ENCODE measurements around the gene HS6ST3. TPM values are rescaled to one million over a fixed set of nuclear protein-coding genes. Genes with fewer than 3 reads are reported as not detected.

HS6ST3 gene
- total and polyA plus RNA-seq, 9 of the 15 experiments (the other 6 are each of a cell fraction or from before 2014, with no cell fraction given): not detected

- H3K9me1 ChIP-seq (ENCODE audit: control insufficient read depth, insufficient read depth, low read length): no peaks in the 10 kb centered on the region
- no peak for ATAC-seq
- no peaks in the 10 kb centered on the region for H3K27me3 ChIP-seq (ENCODE audit: control insufficient read depth in 2 of 2, insufficient read depth in 2 of 2, low read length in 2 of 2)
- H3K4me2 ChIP-seq (ENCODE audit: insufficient read depth, low read length): no peak overlapping the region
- H3K27ac ChIP-seq (ENCODE audit: extremely low read depth, low read depth, low read length): no peak overlapping the region
- H3K36me3 ChIP-seq (ENCODE audit: control insufficient read depth, insufficient read depth, low read length): no peaks in the 10 kb centered on the region
- ChIA-PET CTCF (ENCODE audit: low intra/inter-chr PET ratio) (no interaction called here), POLR2A (no interaction called here)
- no peaks in the 10 kb centered on the region for H4K20me1 ChIP-seq (replicated peaks; ENCODE audit: control insufficient read depth, insufficient read depth, low read length)
- H2AFZ ChIP-seq (ENCODE audit: low read depth, low read length): no peak overlapping the region
- DNase-seq (ENCODE audit: extremely low read depth in 1 of 4, low spot score in 3 of 4): no peak
- H3K4me3 ChIP-seq: no peak overlapping the region
- in situ Hi-C loops (cut with MboI) (no loop called here), intact Hi-C loops (cut with micrococcal nuclease) (no loop called here)
- TF ChIP-seq HEY1 (CRISPR knock-in tag; IDR thresholded peaks at IDR 0.05; ENCODE audit: borderline replicate concordance): no peak
- TF ChIP-seq, protein P1, sequence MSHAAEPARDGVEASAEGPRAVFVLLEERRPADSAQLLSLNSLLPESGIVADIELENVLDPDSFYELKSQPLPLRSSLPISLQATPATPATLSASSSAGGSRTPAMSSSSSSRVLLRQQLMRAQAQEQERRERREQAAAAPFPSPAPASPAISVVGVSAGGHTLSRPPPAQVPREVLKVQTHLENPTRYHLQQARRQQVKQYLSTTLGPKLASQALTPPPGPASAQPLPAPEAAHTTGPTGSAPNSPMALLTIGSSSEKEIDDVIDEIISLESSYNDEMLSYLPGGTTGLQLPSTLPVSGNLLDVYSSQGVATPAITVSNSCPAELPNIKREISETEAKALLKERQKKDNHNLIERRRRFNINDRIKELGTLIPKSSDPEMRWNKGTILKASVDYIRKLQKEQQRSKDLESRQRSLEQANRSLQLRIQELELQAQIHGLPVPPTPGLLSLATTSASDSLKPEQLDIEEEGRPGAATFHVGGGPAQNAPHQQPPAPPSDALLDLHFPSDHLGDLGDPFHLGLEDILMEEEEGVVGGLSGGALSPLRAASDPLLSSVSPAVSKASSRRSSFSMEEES (CRISPR knock-in tag; IDR thresholded peaks at IDR 0.05): no peak
- no peak for TF ChIP-seq HOXB6 (CRISPR knock-in tag; IDR thresholded peaks at IDR 0.05; ENCODE audit: borderline replicate concordance)
- no peak for TF ChIP-seq TEAD4 (IDR thresholded peaks at IDR 0.05; ENCODE audit: low read length)
- TF ChIP-seq TEAD4 (CRISPR knock-in tag; IDR thresholded peaks at IDR 0.05; ENCODE audit: borderline replicate concordance): no peak
- TF ChIP-seq, protein P2, sequence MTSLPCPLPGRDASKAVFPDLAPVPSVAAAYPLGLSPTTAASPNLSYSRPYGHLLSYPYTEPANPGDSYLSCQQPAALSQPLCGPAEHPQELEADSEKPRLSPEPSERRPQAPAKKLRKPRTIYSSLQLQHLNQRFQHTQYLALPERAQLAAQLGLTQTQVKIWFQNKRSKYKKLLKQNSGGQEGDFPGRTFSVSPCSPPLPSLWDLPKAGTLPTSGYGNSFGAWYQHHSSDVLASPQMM (CRISPR knock-in tag; IDR thresholded peaks at IDR 0.05): no peak
- TF ChIP-seq, protein P3, sequence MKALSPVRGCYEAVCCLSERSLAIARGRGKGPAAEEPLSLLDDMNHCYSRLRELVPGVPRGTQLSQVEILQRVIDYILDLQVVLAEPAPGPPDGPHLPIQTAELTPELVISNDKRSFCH (CRISPR knock-in tag; IDR thresholded peaks at IDR 0.05): no peak
- TF ChIP-seq, protein P3 (tag; IDR thresholded peaks at IDR 0.05): no peak
- TF ChIP-seq, protein P4, sequence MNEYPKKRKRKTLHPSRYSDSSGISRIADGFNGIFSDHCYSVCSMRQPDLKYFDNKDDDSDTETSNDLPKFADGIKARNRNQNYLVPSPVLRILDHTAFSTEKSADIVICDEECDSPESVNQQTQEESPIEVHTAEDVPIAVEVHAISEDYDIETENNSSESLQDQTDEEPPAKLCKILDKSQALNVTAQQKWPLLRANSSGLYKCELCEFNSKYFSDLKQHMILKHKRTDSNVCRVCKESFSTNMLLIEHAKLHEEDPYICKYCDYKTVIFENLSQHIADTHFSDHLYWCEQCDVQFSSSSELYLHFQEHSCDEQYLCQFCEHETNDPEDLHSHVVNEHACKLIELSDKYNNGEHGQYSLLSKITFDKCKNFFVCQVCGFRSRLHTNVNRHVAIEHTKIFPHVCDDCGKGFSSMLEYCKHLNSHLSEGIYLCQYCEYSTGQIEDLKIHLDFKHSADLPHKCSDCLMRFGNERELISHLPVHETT (CRISPR knock-in tag; conservative IDR thresholded peaks at IDR 0.05 in 1 of 2, IDR thresholded peaks at IDR 0.05 in 1 of 2): no peak
- no peak for TF ChIP-seq NFYB (IDR thresholded peaks at IDR 0.05; ENCODE audit: extremely low read depth, insufficient read length)
- no peak for TF ChIP-seq ZNF253 (CRISPR knock-in tag; conservative IDR thresholded peaks at IDR 0.05)
- TF ChIP-seq, protein P5, sequence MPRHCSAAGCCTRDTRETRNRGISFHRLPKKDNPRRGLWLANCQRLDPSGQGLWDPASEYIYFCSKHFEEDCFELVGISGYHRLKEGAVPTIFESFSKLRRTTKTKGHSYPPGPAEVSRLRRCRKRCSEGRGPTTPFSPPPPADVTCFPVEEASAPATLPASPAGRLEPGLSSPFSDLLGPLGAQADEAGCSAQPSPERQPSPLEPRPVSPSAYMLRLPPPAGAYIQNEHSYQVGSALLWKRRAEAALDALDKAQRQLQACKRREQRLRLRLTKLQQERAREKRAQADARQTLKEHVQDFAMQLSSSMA (CRISPR knock-in tag; IDR thresholded peaks at IDR 0.05): no peak
- no peak for TF ChIP-seq ZNF121 (CRISPR knock-in tag; conservative IDR thresholded peaks at IDR 0.05)
- TF ChIP-seq TAF7 (tag; IDR thresholded peaks at IDR 0.05): no peak
- no peak for FAIRE-seq
- no TSS peak for BruUV-seq (replicated peaks)
- H3K4me1 ChIP-seq (replicated peaks in 1 of 2; ENCODE audit: control insufficient read depth in 2 of 2, insufficient read depth in 2 of 2, low read length in 2 of 2): no peaks in the 10 kb centered on the region
- 0% methylated on average over 7 of the region's 7 CpGs for WGBS (ENCODE audit: insufficient coverage, low coverage, missing lambda C conversion rate)
- H3K9me3 ChIP-seq (replicated peaks; ENCODE audit: control insufficient read depth, insufficient read depth, low read depth, low read length): no peaks in the 10 kb centered on the region
- no peak overlapping the region for H3K9ac ChIP-seq (ENCODE audit: insufficient read depth in 1 of 2, low read depth in 2 of 2, low read length in 2 of 2)
- H3K79me2 ChIP-seq (ENCODE audit: control insufficient read depth, insufficient read depth, low read length): no peaks in the 10 kb centered on the region
Observed at GRCh38 chr13:96294930-96295881, 205.3 kb downstream of the HS6ST3 start.
